NCI-H748 (cell line): ENCODE data around the gene MIER2.
"Not testable (repeated sequence)": the region's sequence is repeated elsewhere in the genome, so short reads cannot be mapped to it uniquely, and the experiment has no call there.

Experiments used
- DNase-seq: peaks from one replicate; lab custom pipeline; 2025; ENCODE audit not compliant: unreplicated experiment; lab: John Stamatoyannopoulos, UW

Gene MIER2

DNA sequence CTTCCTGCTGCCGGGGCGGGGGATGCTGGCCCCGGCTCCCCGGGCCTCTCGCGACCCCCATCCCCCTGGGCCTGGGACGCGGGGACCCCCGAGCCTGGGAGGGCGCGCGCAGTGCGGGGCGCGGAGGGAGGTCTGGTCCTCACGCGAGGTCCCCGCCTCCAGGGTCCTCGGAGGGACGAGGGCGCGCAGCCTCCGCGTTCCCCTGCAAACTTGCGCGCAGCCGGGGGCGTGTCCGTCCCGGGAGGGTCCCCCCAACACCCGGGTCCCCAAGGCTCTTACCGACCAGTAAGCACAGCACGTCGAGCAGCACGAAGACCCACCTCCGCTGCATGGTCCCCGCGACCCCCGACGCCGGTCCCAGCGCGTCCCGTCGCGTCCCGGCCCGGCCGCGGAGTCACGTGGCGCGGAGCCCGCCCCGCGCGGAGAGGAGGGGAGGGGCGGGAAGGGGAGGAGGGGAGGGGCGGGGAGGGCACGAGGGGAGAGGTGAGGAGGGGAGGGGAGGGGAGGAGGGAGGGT is 53.5 kb downstream of the MIER2 start, which contains the start of gene PLPP2:
Gene PLPP2, minus strand, starts transcription at position 398 of the 516 bp plus-strand sequence. Its CDS starts 67 bp downstream, at position 331.
- peak; percentile 23 for DNase-seq

DNA sequence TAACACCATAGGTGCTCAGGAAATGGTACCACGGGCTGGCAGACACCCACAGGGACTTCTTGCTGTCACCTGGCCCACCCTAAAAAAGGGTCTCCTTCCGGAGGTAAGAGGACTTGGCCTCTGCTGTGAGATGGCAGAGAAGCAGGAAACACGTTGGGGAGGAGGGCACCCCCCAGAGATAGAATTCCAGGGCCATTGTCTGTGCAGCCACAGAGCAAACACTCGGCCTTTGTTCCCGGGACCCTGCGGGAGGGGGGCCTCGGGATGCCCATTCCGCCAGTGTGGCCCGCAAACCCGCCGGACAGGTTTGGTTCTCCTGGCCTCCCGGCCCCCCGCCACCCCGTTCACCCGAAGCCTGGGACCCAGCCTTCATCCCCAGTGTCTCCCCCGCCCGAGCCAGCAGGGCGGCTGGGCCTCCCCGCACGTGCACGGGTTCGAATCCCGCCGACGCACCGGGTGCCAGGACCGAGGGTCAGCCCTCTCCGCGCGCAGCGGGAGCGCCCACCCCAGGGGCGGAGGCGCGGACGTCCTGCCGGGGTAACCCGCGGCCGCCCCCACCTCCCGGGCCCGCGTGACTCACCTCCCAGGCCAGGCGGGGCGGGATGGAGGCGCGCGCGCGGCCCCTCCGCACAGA is 54.1 kb downstream of the MIER2 start:
- DNase-seq: peak; percentile 85

DNA sequence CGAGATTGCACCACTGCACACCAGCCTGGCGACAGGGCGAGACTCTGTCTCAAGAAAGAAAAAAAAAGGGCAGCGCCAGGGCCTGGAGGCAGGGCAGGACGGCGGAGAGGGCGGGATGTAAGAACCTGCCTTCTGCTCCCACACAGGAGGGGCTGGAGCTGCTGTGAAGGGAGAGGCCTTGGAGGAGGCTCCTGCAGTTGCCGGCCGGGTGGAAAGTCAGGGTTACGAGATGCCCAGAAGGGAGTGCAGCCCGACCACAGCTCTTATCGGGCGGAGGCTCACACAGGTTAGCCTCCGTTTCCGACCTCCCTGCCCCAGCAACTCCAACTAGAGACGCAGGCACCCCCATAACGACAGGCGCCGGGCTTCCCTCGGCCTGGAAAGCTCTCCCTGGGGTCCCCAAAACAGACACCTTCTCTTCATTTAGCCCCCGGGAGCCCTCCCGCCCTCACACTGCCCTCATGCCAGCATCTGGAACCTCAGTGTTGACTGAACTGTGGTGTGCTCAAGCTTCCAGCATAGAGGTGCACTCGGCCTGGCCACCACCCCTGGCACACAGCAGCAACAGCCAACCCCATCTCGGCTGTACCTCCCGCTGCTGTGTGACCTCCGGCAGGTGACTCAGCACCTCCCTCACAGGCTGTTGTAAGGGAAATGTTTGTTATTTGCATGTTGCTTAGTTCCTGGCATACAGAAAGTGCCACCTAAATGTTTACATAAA is 54.8 kb downstream of the MIER2 start:
- peak; percentile 81 for DNase-seq

DNA sequence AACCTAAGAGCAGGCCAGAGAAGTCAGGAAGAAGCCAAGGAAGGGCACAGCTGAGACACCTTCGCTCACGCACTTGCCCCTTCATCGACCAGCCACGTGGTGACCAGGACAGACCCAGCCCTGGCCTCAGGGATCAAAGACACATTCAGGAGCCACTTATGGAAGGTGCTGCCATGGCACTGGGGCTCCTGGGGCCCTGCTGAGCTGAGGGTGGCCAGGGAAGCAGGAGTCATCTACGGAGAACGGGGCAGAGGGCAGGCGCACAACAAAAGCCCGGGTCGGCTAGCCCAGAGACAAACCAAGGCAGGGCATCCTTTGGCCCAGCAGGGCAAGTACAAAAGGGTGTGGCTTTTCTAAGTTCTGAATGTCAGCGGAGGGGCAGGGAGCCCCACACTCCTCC is 55.7 kb downstream of the MIER2 start:
- DNase-seq: no peak

DNA sequence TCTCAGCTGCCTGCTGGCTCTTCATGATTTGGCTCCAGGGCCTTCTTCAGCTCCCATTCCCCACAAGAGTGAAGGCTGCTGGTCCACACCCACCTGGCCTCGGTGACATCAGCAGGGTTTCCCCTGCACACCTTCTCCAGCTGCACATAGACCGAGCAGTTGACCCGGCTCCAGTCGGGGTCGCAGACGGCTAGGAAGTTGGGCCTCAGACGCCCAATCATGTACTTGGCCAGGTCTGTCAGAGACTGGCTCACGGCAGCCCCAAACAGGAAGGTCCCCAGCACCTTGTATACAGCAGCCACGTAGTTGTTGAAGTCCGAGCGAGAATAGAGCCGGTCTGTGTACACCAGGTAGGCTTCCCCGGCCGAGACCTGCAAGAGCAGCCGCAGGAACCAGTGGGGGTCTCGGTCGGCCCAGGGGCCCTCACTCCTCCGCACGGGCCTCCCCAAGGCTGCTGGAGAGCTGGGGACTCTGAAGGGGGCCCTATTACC is 57.2 kb downstream of the MIER2 start:
- DNase-seq: no peak

DNA sequence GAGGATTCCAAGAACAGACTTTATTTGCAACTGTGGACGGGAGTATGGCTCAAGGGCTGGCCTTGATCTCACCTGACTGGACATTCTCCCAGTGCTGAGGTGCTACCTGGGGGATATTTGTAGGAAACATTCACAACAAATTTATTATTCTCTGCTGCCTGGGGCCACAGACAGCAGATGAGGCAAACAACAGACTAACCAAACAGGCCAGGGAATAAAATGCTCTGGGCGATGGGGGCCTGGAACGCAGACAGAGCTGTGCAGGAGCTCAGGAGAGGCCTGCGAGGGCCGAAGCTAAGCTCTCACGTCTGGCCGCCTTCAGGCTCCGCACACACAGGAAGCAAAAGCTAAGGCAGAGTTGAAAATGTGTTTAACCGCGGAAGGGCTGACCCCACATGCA is 61.2 kb downstream of the MIER2 start:
- DNase-seq: no peak

DNA sequence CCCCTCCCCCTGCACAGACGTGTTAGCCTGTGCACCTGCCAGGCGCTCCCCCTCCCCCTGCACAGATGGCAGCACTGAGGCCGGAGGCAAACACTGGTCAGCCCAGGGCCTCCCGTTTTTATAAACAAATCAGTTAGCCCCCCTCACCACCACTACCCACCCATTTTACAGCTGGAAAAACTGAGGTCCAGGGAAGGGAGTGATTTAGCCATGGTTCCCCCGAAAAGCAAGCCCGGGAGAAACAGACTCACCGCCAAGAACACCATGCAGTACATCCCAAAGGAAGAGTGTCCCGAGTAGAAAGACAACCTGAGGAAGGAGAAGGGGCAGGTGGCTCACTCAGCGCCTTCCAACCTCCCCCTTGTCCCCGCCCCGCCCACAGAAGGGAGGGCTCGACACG is 62.1 kb downstream of the MIER2 start:
- DNase-seq: no peak

DNA sequence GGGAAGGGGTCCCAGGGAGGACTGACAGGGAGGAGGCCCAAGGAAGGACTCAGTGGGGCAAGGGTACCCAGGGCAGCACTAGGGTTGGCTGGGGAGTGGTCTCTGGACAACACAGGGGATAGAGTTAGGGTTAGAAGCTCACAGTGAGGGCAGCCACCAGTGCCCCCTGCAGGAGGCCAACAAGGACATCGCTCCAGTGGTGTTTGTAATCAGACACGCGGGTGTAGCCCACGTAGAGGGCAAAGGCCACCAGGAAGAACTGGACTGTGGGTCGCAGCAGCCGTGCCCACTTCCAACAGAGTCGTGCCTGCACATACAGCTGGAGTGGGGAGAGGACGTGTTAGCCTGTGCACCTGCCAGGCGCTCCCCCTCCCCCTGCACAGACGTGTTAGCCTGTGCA is 62.6 kb downstream of the MIER2 start:
- no peak for DNase-seq

DNA sequence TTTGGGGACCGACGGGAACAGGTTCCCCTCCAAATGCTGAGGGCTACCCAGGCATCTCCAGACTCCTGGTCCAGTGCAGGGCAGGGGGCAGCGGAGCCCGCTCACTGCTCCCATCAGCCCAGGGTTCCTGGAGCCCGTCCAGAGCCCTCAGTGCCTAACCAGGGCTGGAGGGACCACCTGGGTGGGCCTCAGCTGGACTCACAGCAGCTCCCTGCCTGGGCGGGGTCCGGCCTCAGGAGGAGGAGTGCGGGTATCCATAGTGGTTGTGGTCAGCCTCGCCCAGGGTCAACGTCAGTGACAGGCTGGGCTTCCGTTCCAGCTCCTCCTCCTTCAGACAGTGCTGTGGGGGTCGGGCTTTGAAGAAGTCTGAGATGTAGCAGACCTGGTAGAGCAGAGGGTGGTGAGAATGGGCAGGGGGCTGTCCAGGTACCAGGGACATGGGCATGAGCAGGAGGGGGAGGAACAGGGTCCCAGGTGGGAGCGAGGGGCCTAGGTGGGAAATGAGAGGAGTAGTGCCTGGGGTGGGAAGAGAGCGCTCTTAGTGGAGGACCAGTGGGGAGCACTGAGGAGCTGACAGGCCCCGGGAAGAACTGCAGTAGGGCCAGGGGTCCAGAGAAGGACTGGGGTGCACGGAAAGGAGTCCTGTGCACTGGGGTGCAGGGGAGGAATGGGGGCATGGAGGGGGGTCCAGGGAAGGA is 63.3 kb downstream of the MIER2 start:
- DNase-seq: no peak

DNA sequence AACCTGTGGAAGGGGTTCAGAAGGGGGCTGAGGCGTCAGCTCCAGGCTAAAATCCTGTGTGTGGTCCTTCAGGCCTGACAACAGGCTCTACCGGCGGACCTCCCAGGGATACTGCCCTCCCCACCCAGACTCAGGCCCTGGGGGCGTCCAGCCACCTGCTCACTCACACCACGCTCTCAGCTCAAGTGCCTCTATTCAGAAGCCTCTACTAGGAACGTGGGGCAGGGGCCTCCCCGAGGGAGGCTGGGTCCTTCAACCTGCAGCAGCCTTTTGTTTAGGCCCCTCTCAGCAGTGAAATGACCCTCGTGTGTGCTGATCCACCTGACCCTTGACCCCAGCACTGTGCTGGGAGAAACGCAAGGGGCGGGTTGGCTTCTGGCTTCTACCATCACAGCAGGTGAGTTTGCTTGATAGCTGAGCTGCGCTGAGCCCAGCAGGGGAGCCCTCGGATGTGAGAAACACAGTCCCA is 64.0 kb downstream of the MIER2 start:
- DNase-seq: peak; percentile 84

DNA sequence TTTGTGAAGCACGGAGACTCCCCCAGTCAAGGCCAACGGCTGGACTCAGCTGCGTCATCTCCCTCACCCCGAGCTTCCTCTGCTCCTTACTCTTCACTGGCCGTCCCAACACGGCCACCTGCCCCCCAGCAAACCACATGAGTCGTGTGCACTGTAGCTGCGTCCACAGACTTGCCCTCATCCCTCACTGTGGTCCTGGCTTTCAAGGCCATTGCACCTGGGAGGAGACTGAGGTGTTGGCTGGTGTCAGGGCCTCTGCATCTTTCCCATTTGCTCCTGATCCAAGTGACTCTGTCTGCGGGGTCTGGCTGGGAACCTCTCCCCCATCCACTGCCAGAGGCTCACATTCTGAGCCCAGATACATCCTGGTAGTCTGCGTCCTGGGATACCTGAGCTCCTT is 64.9 kb downstream of the MIER2 start:
- DNase-seq: no peak

DNA sequence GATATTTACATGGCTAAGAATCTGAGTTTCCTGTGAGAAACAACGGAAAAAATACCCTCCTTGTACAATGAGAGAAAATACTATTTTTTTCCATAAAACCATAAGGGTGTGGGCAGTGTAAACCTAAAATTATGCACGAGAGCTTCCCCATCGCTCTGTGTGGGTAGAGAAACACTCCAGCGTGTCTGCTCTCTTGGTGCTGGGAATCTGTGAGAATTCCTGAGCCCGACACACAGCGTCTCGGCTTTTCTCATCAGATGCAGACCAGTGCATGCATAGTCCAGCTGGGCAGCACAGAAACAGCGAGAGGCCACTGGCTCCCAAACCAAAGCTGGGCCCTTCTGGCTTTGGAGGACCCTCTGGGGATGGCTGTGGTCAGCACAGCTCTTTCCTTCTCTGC is 65.4 kb downstream of the MIER2 start:
- DNase-seq: no peak

DNA sequence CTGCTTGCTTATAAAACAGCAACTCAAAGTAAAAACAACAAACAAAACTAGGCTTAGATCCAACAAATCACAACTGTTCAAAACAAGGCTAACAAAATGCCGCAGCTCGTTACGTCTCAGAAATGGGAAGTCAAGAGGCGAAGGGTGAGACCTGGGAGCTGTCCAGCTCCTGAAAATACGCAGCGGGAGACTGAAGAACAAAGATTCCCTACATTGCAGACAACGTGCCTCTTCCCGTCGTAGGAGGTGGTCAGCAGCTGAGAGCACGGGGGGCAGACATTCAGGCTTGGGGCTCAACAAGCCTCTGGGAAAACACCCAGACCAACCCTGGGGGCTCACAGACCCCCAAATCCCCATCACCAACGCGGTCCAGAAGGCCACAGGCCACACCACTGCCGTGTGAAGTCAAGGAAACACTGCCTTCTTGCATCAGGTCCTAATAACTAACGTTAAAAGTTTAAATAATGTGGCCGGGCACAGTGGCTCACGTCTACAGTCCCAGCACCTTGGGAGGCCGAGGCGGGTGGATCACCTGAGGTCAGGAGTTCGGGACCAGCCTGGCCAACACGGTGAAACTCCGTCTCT is 66.9 kb downstream of the MIER2 start:
- DNase-seq: no peak

DNA sequence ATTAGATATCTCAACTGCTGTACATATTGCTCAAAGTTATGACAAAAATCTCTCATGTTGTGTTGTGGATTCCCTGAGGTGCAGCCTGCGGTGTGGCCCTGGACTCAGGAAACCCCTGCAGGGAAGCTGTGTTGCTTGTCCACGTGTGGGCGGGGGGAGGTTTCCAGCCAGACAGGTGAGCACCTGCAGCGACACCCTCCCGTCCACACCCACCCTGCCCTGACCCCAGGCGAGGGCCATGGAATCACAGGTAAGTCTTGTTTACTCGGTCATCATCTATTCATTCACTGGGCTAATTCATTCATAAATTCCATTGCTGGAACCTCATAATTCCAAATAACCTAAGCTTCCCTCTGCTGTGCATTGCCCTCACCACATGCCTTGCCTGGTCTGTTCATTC is 67.5 kb downstream of the MIER2 start:
- DNase-seq: peak; percentile 15

DNA sequence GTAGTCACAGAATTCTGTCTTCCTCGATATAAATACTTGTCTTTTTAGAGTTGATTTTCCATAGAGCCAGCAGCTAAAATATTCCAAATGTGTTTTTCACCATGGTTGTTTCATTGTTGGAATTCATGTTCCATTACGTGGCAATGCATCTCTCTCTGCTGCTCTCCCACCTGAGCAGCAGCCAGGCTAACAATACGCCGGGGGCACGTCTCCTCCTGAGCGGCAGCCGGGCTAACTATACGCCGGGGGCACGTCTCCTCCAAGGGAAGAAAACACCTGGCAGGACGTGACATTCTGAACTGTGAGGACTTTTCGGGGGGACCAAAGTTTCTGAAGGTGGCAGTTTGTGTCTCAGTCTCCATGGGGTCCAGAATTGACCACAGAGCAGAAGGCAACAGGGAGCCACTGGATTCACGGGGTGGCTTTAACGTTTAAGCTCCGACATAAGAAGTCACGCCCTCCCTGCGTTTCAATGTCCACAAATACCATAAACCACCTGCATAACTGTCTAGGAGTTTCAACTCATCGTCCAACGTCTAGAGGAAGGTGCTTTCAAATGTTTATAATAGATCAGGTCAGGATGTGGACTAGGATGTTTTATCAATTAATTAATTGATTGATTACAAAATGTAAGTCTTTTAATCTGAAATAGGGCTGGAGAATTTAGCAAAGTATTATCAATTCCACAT is 68.5 kb downstream of the MIER2 start:
- DNase-seq: no peak

DNA sequence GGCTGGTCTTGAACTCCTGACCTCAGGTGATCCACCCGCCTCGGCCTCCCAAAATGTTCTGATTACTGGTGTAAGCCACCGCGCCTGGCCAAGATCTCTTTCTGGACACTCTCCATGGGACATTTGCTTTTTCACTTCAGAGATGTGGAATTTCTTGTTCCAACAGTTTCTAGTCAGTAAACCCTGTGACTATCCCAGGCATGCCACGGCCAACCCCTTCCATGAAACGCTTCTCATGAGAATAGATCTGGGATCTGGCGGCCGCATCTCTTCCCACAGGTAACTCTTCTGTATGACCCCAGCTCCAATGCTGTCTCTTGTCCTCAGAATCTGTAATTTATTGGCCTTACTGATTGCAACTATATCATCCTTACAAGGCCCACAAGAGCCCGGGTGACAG is 69.6 kb downstream of the MIER2 start:
- no peak for DNase-seq

DNA sequence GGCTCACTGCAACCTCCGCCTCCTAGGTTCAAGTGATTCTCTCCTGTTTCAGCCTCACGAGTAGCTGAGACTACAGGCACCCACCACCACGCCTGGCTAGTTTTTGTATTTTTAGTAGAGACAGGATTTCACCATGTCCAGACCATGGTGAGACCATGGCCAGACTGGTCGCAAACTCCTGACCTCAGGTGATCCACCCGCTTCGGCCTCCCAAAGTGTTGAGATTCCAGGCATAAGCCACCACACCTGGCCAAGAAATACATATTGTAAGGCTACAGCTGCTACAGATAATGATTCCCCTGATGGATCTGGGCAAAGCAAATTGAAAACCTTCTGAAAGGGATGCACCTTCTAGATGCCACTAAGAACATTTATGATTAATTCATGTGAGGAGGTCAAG is 71.2 kb downstream of the MIER2 start:
- no peak for DNase-seq

DNA sequence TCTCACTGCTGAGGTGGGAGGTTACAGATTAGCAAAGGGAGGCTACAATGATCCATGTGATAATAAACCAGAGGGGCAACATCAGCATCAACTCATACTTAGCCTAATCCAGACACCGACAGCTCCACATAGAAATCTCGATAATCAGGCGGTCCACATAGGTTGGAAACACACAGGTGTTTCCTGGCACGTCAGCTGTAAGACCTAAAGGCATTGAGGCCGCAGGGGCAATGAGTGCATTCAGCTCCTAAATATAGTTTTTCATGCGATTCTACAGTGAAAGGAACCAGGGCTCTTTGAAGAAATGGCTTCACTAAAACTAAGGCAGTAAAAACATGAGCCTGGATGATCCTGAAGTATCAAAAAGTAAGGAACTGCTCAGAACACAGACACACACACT is 72.7 kb downstream of the MIER2 start:
- DNase-seq: no peak

DNA sequence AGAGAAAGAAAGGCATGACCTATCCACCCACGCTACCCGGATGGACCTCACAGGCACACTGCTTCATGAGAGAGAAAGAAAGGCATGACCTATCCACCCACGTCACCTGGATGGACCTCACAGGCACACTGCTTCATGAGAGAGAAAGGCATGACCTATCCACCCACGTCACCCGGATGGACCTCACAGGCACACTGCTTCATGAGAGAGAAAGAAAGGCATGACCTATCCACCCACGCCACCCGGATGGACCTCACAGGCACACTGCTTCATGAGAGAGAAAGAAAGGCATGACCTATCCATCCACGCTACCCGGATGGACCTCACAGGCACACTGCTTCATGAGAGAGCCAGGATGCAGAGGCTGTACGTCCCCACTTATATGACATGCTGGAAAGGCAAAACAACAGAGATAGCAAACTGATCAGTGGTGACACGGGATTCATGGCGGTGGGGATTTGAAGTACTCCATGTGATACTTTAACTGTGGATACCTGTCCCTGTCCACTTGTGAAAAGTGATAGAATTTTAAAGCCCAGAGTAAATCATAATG is 73.8 kb downstream of the MIER2 start:
- DNase-seq: not testable (repeated sequence)

DNA sequence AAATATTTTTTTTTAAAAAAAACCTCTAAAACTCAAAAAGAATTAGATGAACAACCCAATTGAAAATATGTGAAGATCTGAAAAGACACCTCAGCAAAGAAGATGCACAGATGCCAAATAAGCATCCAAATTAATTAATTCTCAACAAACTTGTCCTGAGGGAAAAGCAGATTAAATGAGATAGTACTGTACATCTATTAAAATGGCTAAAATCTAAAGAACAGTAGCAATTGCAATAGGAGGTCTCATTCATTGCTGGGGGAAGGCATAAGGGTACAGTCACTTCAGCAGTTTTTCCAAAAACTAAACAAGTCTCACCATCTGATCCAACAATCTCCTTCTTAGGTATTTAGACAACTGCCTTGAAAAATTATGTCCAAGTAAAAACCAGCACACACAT is 75.4 kb downstream of the MIER2 start:
- DNase-seq: no peak
